HepG2 (cell line): ENCODE data around the gene VWA3A. TPM values are rescaled to one million over a fixed set of nuclear protein-coding genes. Genes with fewer than 3 reads are reported as not detected.

ENCODE experiments used
- CCAR2 ChIP-seq: fragments of 200-400 bp; formaldehyde crosslinking; optimal IDR thresholded peaks from 2 replicates; pipeline ENCODE3; 2018; ENCODE audit warnings: low read depth, mild to moderate bottlenecking, low read length, moderate library complexity
- KMT2A ChIP-seq: sonication (generic); formaldehyde crosslinking; IDR thresholded peaks from 2 replicates; pipeline ENCODE4 v1.4.0; 2020; ENCODE audit warnings: missing genetic modification reagents
- TCF7 ChIP-seq: sonication (generic); IDR thresholded peaks from 2 replicates; pipeline ENCODE4 v1.6.1; 2016; ENCODE audit warnings: antibody characterized with exemption, low read depth
- TP53 ChIP-seq: sonication (generic); formaldehyde crosslinking; conservative IDR thresholded peaks from 2 replicates; pipeline ENCODE4 v1.4.0; 2020; ENCODE audit warnings: missing genetic modification reagents
- ZNF264 ChIP-seq: sonication (generic); formaldehyde crosslinking; IDR thresholded peaks from 2 replicates; pipeline ENCODE4 v1.4.0; 2020; ENCODE audit warnings: missing genetic modification reagents
- ZNF296 ChIP-seq: sonication (generic); formaldehyde crosslinking; conservative IDR thresholded peaks from 2 replicates; pipeline ENCODE4 v1.5.0; 2020; ENCODE audit warnings: mild to moderate bottlenecking, missing genetic modification reagents
- ZNF564 ChIP-seq: sonication (generic); formaldehyde crosslinking; IDR thresholded peaks from 2 replicates; pipeline ENCODE4 v1.8.1; 2023; ENCODE audit warnings: mild to moderate bottlenecking, missing genetic modification reagents
- polyA plus RNA-seq, 8 experiments: library from polyadenylated mRNA; depleted of rRNA in 3 of 8; stranded (reverse) in 7 of 8; unstranded in 1 of 8; fragments of >200 nt; fragmentation: Illumina TruSeq in 4 of 8; extraction: Trizol in 4 of 8; gene quantifications; 2 replicates each; pipeline versions ENCODE4 v1.2.1 to v1.2.3, GENCODE V29; 2011 to 2016; ENCODE audit warnings: low read depth in 4 of 8, missing spikeins in 1 of 8, mixed read lengths in 1 of 8; ENCODE audit not compliant: insufficient read depth in 1 of 8
- total RNA-seq, 5 experiments: library from RNA; depleted of rRNA; stranded (reverse); fragments of >200 nt; fragmentation: Illumina TruSeq; extraction: Trizol; gene quantifications; 2 replicates each; pipeline ENCODE4 v1.2.3, GENCODE V29; 2016; ENCODE audit warnings: low read depth in 1 of 5
- TF ChIP-seq, protein P1 (sequence below): sonication (generic); formaldehyde crosslinking; IDR thresholded peaks from 2 replicates; pipeline ENCODE4 v1.4.0; 2020; ENCODE audit warnings: missing genetic modification reagents, borderline replicate concordance
- TF ChIP-seq, protein P2 (sequence below): sonication (generic); formaldehyde crosslinking; IDR thresholded peaks from 2 replicates; pipeline ENCODE4 v1.4.0; 2020; ENCODE audit warnings: missing genetic modification reagents

Gene VWA3A
- total and polyA plus RNA-seq, 2 of the 13 experiments (the other 11 are each of a cell fraction or from before 2014, with no cell fraction given), result 0.03 to 0.07 TPM

DNA sequence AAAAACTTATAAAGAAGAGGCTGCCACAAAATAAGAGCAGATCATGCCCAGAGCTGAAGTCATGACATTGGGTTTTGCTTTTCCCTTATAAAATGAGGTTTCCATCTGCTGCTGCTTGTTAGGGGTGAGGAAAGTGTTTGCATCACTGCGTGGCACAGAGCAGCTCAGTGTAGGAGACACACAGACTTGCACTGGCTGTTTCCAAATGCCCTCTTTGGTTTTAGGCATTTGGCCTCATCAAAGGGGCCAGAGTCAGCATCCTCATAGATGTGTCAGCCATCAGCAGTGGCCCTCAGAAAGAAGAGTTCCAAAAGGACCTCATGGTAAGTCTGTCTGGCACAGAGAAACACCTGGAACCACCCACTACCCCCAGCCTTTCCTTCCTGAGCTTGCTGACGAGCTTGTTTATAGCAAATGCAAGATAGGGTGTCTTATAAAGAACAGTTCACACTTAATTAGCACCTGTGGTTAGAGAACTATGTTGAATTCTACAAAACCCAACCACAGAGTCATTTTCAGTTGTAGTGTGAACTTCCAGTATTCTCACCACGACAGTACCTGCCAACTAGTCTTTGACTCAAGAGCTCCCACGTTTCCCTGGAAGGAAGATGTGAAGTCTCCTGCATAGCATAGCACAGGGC is 17.0 kb downstream of the VWA3A start (continued):
- TF ChIP-seq, protein P1, sequence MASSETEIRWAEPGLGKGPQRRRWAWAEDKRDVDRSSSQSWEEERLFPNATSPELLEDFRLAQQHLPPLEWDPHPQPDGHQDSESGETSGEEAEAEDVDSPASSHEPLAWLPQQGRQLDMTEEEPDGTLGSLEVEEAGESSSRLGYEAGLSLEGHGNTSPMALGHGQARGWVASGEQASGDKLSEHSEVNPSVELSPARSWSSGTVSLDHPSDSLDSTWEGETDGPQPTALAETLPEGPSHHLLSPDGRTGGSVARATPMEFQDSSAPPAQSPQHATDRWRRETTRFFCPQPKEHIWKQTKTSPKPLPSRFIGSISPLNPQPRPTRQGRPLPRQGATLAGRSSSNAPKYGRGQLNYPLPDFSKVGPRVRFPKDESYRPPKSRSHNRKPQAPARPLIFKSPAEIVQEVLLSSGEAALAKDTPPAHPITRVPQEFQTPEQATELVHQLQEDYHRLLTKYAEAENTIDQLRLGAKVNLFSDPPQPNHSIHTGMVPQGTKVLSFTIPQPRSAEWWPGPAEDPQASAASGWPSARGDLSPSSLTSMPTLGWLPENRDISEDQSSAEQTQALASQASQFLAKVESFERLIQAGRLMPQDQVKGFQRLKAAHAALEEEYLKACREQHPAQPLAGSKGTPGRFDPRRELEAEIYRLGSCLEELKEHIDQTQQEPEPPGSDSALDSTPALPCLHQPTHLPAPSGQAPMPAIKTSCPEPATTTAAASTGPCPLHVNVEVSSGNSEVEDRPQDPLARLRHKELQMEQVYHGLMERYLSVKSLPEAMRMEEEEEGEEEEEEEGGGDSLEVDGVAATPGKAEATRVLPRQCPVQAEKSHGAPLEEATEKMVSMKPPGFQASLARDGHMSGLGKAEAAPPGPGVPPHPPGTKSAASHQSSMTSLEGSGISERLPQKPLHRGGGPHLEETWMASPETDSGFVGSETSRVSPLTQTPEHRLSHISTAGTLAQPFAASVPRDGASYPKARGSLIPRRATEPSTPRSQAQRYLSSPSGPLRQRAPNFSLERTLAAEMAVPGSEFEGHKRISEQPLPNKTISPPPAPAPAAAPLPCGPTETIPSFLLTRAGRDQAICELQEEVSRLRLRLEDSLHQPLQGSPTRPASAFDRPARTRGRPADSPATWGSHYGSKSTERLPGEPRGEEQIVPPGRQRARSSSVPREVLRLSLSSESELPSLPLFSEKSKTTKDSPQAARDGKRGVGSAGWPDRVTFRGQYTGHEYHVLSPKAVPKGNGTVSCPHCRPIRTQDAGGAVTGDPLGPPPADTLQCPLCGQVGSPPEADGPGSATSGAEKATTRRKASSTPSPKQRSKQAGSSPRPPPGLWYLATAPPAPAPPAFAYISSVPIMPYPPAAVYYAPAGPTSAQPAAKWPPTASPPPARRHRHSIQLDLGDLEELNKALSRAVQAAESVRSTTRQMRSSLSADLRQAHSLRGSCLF, result no peak
- TF ChIP-seq TP53 (CRISPR knock-in tag) (no peak), ZNF296 (CRISPR knock-in tag) (no peak), KMT2A (no peak), CCAR2 (no peak), TCF7 (no peak), ZNF264 (no peak), ZNF564 (CRISPR knock-in tag) (no peak)
- TF ChIP-seq, protein P2, sequence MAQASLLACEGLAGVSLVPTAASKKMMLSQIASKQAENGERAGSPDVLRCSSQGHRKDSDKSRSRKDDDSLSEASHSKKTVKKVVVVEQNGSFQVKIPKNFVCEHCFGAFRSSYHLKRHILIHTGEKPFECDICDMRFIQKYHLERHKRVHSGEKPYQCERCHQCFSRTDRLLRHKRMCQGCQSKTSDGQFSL (CRISPR knock-in tag), result no peak
